ENCODE results near the gene TMEM255B. TPM values are rescaled to one million over a fixed set of nuclear protein-coding genes. Genes with fewer than 3 reads are reported as not detected.

Gene TMEM255B
- total RNA-seq, 1 donor from 2014 or later: 1.7 TPM

GRCh38 chr13:113731192-113732175 is 27.5 kb upstream of the TMEM255B start:
- peak in 1 of 2 experiments; percentile 18 for DNase-seq (ENCODE audit: low spot score in 2 of 2, unreplicated experiment in 2 of 2)
- Mint-ChIP-seq H3K27ac (no peak overlapping the region), H3K27me3 (ENCODE audit: low read depth) (peaks cover 14% of the 10 kb centered on the region), H3K4me1 (no peaks in the 10 kb centered on the region), H3K9me3 (no peaks in the 10 kb centered on the region), H3K4me3 (no peak overlapping the region), H3K36me3 (no peaks in the 10 kb centered on the region)
- no peak for TF ChIP-seq CTCF (IDR thresholded peaks at IDR 0.05; ENCODE audit: unreplicated experiment)

- Mint-ChIP-seq H3K27me3 (ENCODE audit: low read depth) (peaks cover 16% of the 10 kb centered on the region), H3K9me3 (no peaks in the 10 kb centered on the region), H3K4me1 (no peaks in the 10 kb centered on the region)
Observed at GRCh38 chr13:113732176-113732960, 26.7 kb upstream of the TMEM255B start.

DNA sequence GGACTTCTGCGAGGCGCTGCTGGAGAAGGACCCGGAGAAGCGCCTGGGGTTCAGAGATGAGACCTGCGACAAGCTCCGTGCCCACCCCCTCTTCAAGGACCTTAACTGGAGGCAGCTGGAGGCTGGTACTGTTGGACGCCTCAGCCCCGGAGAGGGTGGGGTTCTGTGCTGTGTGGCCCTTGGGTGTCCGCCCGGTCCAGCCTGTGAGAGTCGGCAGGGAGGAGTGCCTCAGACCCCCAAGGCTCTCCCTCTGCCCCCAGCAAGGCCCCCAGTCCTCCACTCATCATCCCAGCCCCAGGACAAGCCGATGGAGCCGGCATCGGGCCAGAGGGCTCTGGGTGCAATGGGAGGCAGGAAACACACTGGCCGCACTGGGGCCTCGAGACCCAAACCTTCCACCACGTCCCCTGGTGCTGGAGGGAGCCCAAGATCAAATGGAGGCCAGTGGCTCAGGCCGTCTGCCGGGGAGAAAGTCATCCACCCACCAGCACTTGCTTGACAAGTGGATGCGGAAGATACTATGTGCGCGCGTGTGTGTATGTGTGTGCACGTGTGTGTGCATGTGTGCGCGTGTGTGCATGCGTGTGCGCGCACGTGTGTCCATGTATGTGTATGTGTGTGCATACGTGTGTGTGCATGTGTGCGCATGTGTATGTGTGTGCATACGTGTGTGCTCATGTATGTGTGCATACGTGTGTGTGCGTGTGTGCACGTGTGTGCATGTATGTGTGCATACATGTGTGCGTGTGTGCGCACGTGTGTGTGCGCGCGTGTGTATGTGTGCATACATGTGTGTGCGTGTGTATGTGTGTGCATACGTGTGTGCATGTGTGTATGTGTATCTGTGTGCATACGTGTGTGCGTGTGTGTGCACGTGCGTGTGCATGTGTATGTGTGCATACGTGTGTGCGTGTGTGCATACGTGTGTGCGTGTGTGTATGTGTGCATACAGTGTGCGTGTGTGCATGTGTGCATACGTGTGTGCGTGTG is 25.8 kb upstream of the TMEM255B start:
- peak in 1 of 2 experiments; percentile 12 for DNase-seq (ENCODE audit: low spot score in 2 of 2, unreplicated experiment in 2 of 2)
- Mint-ChIP-seq H3K4me3 (no peak overlapping the region), H3K27me3 (ENCODE audit: low read depth) (peaks cover 18% of the 10 kb centered on the region), H3K27ac (no peak overlapping the region), H3K4me1 (no peaks in the 10 kb centered on the region), H3K36me3 (no peaks in the 10 kb centered on the region), H3K9me3 (no peaks in the 10 kb centered on the region)
- no peak for TF ChIP-seq CTCF (IDR thresholded peaks at IDR 0.05; ENCODE audit: unreplicated experiment)

More at GRCh38 chr13:113732176-113732960, 26.7 kb upstream of the TMEM255B start:
- TF ChIP-seq CTCF (IDR thresholded peaks at IDR 0.05; ENCODE audit: unreplicated experiment): no peak
- H3K36me3 Mint-ChIP-seq: no peaks in the 10 kb centered on the region
- H3K27ac Mint-ChIP-seq: no peak overlapping the region
- peak in 1 of 2 experiments; percentile 13 for DNase-seq (ENCODE audit: low spot score in 2 of 2, unreplicated experiment in 2 of 2)
- H3K4me3 Mint-ChIP-seq: no peak overlapping the region

DNA sequence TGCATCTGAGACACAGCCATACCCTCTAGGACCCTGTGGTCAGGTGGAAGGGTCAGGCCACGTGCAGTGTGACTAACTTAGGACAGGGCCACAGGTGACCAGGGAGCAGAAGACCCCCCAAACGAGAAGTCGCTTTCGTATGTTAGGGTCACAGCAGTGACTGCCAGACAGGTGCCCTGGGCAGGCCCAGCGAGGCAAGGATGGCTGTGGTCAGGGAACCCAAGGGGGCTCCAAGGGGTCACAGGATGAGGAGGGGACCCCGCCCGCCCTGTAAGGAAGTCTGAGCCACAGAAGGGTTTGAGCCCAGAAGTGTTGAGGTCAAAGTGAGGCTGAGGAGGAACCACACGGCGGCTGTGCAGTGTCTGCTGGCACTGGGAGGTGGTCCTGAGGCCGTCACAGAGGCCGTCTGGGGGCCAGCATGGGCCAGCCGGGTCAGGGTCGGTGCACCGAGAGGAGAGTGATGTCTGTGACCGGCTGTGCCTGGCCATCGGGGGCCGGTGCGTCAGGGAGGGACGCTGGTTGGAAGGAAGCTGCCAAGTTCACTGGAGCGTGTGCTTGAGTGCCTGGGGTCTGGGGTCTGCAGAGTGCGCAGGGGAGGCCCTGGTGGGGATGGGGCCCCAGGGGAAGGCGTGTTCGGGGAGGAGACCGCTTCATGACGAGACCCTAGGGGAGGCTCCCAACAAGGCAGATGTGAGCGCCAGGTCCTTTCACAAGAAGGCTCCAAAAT is 24.8 kb upstream of the TMEM255B start:
- no peak overlapping the region for H3K27ac Mint-ChIP-seq
- DNase-seq (ENCODE audit: low spot score in 2 of 2, unreplicated experiment in 2 of 2): peak in 1 of 2 experiments; percentile 18
- H3K27me3 Mint-ChIP-seq (ENCODE audit: low read depth): peaks cover 14% of the 10 kb centered on the region
- H3K9me3 Mint-ChIP-seq: no peaks in the 10 kb centered on the region
- H3K4me3 Mint-ChIP-seq: no peak overlapping the region
- no peaks in the 10 kb centered on the region for H3K4me1 Mint-ChIP-seq
- no peaks in the 10 kb centered on the region for H3K36me3 Mint-ChIP-seq
- TF ChIP-seq CTCF (IDR thresholded peaks at IDR 0.05; ENCODE audit: unreplicated experiment): no peak

Data from mesothelial cell of epicardium (in vitro differentiated cells).